Amniotic epithelial cell (primary cell): ENCODE data around the gene HSPA14.
"Not testable (repeated sequence)": the region's sequence is repeated elsewhere in the genome, so short reads cannot be mapped to it uniquely, and the experiment has no call there.

Experiments used
- DNase-seq: peaks from one replicate; pipeline ENCODE4 v3.0.0-alpha.2; 2010; ENCODE audit warnings: low read depth

Gene HSPA14

DNA sequence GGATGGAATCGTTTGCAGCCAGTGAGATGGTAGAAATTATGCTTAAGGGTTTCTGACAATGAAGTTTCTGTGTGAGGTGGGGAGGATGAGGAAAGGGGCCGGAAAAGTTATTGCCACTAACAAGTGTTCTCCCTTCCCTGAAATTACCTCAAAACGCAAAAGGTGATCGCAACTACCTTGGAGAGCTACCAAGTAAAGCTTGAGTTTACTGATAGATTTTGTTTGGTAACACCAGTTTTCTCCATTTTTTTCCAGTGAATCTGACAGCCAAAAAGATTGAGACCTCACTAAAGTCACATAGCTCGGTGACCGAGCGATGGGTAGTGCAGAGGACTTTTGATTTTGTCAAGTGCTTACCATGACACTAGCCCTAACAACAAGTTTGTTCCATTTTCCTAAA lies 42.1 kb downstream of the HSPA14 start:
- peak; percentile 7 for DNase-seq

DNA sequence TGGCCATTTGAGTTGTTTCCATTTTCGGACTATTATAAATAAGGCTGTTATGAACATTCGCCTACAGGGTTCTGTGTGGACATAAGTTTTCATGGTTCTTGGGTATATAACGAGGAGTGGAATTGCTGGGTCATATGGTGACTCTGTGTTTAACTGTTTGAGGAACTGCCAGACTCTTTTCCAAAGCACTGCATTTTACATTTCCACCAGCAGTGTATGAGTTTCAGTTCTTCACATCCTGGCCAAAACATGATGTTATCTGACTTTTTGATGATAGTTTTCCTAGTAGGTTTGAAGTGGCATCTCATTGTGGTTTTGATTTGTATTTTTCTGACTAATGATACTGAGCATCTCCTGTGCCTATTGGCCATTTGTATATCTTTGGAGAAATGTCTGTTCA lies 46.0 kb downstream of the HSPA14 start:
- no peak for DNase-seq

GRCh38 chr10:14889318-14889717 lies 51.2 kb downstream of the HSPA14 start:
- DNase-seq: peak; percentile 55

- no peak for DNase-seq
Observed at GRCh38 chr10:14891151-14891550, 53.0 kb downstream of the HSPA14 start.

GRCh38 chr10:14904316-14904732 lies 66.2 kb downstream of the HSPA14 start:
- peak; percentile 50 for DNase-seq

GRCh38 chr10:14904864-14905263 lies 66.8 kb downstream of the HSPA14 start:
- no peak for DNase-seq

DNA sequence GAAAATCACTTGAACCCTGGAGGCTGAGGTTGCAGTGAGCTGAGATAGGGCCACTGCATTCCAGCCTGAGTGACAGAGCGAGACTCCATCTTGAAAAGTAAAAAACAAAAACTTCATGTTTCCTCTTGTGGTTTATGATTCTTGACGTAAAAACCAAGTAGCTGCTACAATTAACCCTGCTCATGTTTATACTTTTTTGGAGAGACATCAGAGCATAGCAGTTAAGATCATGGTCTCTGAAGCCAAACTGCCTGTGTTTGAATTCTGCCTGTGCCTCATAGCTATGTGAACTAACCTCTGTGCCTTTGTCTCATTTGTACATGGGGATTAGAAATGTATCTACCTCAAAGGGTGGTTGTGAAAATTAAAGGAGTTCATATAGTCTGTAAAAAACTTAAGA lies 67.8 kb downstream of the HSPA14 start:
- DNase-seq: no peak

- DNase-seq: no peak
Observed at GRCh38 chr10:14906765-14907164, 68.7 kb downstream of the HSPA14 start.

DNA sequence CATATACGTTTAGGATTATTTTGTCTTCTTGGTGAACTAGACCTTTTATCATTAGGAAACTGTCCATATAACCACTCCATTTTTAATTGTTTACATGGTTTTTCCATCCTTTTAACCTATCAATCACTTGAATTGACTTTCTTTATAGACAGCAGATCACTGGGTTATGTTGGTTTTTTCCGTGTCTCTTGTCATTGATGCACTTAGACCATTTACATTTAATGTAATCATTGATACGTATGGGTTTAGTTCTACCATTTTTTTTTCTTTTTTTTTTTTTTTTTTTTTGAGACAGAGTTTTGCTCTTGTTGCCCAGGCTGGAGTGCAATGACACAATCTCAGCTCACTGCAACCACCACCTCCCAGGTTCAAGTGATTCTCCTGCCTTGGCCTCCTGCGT lies 69.5 kb downstream of the HSPA14 start:
- DNase-seq: not testable (repeated sequence)

GRCh38 chr10:14909101-14909500 lies 71.0 kb downstream of the HSPA14 start:
- no peak for DNase-seq

GRCh38 chr10:14910953-14911352 lies 72.8 kb downstream of the HSPA14 start:
- no peak for DNase-seq

DNA sequence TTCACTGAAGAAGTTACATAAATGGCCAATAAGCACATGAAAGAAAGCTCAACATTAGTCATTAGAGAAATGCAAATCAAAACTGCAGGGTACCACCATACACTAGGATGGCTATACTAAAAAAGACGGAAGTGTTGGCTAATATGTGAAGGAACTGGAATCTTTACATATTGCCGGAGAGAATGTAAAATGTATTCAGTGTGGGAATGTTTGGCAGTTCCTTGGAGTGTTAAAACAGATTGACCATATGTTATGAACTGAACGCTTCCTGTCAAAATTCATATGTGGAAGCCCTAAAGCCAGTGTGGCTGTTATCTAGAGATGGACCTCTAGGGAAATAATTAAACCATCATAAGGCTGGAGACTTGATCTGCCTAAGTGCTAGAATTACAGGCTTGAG lies 73.7 kb downstream of the HSPA14 start:
- no peak for DNase-seq

DNA sequence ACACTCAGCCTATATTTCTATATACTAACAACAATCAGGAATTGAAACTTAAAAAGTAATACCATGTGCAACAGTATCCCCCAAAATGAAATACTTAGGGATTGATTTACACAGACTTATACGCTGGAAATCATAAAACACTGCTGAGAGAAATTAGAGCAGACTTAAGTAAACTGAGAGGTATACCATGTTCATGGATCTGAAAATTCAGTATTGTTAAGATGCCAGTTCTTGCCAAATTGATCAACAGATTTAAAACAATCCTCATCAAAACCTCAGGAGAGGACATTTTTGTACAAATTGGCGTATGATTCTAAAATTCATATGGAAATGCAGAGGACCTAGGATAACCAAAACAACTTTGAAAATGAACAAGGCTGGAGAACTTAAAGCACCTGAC lies 78.5 kb downstream of the HSPA14 start:
- no peak for DNase-seq

DNA sequence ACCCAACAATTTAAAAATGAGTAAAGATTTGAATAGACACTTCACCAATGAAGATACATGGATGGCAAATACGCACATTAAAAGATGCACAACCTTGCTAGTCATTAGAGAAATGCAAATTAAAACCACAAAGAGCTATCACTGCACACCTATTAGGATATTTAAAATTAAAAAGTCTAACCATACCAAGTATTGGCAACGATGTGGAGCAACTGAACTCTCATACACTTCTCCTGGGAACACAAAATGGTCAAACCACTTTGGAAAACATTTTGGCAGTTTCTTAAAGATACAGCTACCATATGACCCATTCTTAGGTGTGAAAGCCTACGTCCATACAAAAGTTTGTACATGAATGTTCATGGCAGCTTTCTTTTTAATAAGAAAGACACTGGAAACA lies 79.7 kb downstream of the HSPA14 start:
- DNase-seq: no peak

DNA sequence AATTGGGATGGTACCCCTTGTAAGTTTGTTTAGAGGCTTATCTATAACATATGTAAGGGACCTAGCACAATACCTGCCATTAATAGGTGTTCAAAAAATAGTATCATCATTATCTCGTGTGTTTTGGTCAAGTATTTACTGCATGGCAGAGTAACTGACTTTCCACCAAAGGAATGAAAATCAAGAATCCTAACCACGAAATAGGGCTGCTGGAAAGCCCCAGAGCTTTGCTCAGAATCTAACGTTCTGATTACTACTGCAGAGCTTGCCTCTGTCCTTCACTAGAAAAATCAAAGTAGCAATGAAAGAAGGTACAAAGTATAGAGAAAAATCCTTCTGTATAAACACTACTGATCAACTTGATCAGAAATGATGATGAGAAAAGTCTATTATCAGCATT lies 80.9 kb downstream of the HSPA14 start:
- DNase-seq: no peak
